Activated gamma-delta T cell treated with anti-CD3 and anti-CD28 coated beads, Interleukin-2, amount 50 U/mL, for 16 hours (primary cell): Measurements from ENCODE around the gene KICS2.

ENCODE experiments used
- DNase-seq: peaks from one replicate; pipeline ENCODE4 v3.0.0-alpha.2; 2020; ENCODE audit warnings: low read depth

KICS2 gene

DNA sequence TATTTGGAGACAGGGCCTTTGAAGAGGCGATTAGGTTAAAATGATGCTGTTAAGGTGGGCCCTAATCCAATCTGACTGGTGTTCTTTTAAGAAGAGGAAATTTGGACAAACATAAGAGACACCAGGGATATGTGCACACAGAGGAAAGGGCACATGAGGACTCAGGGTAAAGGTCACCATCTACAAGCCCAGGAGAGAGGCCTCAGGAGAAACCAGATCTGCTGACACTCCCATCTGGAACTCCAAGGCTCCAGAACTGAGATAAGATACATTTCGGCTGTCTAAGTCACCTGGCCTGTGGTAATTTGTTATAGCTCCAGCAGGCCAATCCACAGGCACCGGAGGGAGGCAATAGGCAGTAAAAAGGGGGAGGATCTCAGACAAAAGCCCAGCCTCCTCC is 48.6 kb downstream of the KICS2 start:
- no peak for DNase-seq
